DMS 273 (cell line): ENCODE data around the gene TBP.

ENCODE experiments used
- DNase-seq: peaks from one replicate; lab custom pipeline; 2025; ENCODE audit not compliant: unreplicated experiment; lab: John Stamatoyannopoulos, UW

Gene TBP

DNA sequence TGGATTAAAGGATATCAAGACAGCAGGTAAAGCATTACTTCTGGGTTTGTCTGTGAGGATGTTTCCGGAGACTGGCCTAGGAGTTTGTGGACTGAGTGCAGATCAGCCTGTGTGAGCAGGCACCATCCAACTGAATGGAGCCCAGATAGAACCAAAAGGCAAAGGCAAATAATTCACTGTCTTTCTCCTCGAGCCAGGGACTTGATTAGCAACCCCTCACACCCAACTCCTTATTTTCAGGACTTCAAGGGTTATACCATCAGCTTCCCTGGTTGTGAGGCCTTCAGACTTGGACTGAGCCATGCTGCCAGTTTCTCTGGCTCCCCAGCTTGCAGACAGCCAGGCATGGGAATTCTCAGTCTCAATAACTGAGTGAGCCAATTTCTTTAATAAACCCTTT is 20.4 kb upstream of the TBP start:
- peak; percentile 37 for DNase-seq

DNA sequence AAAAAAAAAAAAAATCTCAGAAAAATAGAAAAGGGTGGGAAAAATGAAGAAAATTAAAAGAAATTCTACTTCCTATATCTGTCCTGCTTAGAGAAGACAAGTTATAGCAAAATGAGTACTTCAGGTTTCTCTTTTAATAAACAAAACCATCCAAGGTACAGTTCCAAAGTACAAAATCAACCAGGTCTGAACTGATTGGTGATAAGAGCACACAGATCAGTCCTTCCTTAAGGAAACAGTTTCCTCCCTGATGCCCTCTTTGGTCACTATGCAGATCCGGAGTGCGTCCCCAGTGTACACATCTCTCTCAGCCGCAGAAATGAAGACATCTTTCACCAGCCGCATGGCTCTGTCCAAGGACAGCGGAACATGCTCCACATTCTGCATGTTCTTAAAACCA is 19.2 kb upstream of the TBP start:
- DNase-seq: no peak

DNA sequence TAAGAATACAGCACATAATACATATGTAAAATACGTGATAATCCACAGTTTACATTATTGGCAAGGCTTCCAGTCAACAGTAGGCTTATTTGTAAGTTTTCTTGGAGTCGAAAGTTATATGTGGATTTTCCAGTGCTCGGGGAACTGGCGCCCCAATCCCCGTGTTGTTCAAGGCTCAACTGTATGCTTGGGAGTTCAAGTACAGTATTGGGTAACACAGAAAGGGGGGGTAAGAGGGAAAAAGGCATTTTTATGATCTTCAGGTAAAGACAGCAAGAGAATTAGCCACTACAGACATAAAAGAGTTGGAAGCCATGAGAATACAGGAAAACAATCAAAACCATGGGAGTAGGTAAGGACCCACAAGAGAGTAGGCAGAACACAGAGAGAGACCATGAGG is 17.5 kb upstream of the TBP start:
- DNase-seq: no peak

DNA sequence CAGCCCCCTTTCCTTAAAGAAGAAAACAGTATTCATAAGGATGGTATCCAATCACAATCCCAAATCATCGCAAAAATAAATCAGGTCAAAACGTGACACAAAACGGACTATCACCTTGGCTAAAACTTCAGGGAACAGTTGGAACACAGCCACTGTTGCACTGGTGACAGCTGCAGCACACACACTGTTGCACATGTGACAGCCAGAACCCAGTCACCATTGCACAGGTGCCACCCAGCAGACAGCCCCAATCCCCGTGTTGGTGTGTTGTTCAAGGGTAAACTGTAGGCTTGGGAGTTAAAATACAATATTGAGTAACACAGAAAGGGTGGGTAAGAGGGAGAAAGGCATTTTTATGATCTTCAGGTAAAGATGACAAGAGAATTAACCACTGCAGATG is 16.8 kb upstream of the TBP start:
- DNase-seq: no peak

DNA sequence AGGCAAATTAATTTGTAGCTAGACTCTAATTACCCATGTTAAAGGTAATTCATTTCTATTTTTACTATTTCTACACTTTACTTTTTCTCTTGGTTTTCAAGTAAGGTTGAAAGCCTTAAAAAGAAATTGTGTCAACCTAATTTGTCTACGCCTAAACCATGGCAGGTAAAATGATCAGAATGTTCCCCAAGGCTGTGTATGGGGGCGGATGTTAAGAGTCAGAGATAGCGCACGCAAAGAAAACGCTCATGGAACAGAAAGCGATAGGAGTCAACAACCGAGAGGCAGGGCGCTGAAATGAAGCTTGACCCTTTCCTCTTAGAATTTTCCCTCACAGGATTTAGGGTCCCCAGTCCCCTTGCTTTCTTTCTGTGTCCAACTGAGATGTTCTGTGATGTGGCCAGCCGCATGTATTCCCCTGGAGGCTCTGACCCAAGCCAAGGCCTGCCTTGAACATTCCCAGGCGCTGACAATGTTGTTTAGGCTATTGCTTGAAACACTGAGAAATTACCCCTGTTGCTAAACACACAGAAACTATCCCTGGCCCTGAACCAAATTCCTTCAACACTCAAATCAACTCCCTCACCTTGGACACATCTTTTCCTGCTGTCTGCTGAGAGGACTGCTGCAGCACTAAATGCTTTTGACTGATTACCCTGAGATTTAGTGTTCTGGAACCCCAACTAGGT is 12.0 kb upstream of the TBP start:
- no peak for DNase-seq

DNA sequence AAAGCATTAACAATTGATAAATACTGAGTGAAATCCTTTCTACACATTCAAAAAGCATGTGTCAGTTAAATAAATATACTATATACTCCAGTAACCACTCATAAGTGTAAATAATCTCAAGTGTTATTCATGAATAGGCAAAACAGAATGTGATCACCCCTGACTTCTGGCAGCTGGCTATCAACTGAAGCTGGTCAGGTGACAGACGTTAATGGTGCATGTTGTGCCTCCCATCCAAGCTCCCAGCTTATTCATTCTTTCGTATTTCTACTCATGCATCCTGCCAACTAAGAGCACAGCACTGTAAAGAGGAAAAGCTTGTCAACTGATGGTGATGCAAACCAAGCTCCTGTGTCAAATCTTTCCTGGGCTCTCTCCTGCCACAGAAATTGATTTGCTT is 8.8 kb upstream of the TBP start:
- no peak for DNase-seq

DNA sequence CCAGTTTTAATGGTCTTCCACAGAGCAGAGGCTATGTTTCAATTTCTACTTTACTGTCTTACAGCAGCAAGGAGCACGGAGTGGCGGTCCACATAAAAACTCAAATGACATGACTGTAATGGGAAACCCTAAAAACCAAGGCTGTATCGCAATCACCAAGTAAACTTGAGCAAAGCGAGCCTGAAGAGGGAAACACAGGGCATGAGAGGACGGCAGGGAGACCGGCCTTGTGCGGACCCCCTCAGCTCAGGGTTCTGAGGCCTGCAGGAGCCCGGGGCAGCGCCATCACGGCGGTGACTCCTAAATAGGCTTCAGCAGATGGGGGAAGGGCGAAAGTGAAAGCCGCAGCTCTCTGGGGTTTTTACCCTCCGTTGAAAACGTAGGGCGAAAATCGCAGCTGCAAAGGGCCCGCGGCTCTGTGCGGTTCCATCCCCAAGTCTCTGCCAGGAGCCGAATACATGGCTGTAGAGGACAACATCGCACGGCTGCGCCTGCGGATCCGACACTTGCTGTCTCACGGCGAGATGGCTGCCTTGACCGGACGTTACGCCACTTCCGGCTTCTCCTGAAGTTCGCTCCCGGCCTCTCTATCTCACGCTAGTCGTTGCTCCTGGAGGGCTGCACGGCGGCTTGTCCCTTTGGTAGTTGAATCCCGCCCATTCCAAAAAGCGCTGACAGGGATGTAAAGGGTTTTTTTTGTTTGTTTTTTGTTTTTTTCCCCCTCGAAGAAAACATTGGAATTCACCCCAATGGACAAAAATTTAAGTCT is 1.2 kb upstream of the TBP start, which contains the start of gene PSMB1:
Gene PSMB1, minus strand, starts transcription at position 543 of the 769 bp plus-strand sequence. Its CDS starts 65 bp downstream, at position 478.
- peak; percentile 97 for DNase-seq

DNA sequence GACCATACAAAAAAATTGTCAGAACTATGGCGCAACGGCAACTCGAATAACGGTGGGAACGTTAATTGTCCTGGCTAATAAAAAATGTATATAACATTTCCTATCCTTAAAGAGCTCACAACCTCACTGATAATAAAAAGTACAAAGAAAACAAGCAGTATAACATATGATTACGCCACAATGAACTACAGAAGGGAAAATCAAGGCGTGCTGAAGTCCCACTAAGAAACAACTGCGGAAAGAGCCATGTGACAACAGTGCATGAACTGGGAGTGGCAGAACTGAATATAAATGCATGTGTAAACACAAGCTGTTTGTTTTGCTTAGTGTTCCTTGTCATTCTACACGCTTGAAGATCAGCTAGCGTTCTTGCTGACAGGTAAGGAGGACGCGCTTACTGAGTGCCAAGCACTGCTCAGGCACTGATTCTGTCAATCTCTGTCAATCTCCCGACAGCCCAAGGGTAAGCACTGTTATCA is 596 bp upstream of the TBP start:
- peak; percentile 83 for DNase-seq

DNA sequence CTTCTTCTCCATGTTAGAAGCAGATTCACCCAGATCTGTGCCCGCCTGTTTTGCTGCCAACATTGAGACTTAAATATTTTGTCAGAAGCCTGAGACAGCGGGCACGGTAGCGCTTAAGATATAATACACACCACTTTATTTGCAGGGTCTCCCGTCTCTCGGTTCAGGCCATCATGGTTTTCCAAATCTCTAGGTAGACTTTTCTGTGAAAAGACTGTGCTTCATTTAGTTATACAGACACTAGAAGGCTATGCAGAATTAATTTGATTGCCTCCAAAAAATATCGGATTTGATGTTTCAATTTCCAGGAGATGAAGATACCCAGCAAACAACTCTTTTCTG is 598 bp downstream of the TBP start:
- DNase-seq: peak; percentile 43

DNA sequence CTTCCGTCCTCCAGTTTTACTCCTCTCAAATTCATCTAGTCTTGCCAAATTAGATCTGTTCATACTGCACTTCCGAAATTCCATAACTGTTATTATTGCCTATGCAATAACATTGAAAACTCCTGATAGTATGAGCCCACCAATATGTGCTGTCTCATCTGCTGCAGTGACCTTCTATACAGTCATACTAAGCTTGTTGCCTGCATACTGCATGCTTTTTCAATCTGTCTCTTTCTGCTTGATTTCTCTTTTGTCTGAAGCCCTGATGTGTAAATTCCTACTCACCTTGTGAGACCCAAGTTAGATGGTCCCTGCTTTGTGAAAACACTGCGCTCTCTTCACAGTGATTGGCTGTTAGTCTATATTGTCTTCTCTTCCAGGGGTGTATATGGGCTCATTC is 1.1 kb downstream of the TBP start:
- no peak for DNase-seq

DNA sequence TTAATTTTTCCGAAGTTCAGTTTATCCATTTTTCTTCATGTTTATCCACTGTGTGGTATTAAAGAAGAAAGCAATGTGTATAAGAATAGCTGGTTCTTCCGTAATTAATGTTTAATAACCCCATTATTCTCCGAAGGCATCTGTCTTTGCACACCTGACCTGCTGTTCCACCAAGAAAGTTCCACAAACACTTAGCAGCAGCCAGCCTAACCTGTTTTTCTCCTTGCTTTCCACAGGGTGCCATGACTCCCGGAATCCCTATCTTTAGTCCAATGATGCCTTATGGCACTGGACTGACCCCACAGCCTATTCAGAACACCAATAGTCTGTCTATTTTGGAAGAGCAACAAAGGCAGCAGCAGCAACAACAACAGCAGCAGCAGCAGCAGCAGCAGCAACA is 7.4 kb downstream of the TBP start:
- DNase-seq: no peak

DNA sequence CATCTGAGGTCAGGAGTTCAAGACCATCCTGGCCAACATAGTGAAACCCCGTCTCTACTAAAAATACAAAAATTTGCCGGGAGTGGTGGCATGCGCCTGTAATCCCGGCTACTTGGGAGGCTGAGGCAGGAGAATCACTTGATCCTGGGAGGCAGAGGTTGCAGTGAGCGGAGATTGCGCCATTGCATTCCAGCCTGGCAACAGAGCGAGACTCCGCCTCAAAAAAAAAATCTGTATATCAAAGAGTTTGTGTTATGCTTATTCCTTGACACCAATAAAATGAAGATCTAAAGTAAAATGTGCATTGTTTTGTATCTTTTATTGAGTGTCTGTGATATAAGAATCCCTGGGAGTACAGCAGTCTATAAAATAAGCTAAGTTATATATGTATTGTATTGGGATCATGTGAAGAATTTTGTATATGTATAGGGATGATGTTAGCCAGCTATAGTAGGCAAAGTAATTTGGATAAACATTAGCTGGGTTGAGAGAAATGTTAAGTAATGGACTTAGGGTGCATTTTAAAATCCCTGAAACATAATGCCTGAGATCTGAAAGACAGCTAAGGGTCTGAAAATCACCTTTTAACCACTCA is 10.9 kb downstream of the TBP start:
- DNase-seq: no peak

DNA sequence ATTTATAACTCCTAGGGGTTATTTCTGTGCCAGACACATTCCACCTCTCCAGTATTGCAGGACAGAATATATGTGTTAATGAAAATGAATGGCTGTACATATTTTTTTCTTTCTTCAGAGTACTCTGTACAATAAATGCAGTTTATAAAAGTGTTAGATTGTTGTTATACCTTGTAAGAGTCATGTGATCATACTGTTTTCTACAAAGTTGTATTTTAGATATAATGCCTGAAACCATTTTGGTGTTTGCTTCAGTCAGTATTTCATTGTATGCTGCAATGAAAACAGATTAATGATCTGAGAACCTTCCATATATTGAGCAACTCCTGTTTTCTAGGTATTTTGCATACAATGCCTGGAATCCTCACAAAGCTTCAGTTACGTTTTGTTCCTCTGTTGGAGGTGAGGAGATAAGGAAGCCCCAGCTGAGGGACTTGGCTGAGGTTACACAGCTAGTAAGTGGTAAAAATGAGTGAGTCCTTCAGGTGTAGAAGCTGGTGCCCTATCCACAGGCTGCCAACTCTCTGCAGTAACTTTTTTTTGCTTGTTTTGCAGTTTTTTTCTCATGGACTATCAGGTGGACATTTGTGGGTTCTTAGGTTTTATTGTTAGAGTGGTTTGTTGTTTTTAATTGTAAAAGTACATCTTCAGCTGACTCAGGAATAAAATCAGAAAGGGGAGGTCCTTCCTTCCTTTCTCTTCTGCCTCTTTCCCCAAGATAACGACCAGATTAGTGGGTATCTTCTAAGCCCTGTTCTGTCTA is 18.7 kb downstream of the TBP start:
- DNase-seq: no peak

DNA sequence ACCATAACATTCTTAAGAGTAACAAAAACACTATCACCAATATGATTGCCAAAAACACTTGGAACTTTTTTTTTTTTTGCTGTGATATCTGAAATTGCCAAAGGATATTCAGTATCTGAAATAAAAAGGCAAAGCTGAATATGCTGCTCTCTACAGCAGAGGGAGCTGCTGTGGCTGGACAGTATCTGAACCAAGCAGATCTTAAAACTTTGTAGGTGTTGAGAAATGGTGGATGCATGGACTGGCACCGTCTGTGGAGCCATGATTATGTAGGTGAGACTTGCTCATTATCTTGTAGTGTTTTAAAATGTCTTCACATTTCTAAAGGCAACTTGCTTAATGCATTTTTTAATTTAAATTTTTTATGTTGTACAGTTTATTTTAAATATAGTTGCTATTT is 21.1 kb downstream of the TBP start:
- DNase-seq: peak; percentile 48

DNA sequence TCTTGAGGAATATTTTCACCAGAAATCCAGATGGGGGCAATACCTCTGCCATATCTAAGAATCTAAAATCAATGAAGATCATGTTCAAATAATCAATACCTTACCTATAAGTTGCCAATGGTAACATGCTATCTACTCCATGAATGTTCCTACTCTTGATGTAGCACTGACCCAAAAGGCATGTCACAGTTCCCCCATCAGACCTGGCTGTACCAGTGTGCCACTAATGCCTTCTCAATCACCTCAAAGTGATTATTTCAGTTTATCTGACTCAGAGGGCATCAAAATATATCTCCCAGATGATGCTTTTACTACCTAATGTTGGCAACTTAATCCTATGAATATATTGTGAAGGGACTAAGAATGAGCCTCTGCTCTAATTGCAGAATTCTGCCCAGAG is 24.7 kb downstream of the TBP start:
- no peak for DNase-seq

DNA sequence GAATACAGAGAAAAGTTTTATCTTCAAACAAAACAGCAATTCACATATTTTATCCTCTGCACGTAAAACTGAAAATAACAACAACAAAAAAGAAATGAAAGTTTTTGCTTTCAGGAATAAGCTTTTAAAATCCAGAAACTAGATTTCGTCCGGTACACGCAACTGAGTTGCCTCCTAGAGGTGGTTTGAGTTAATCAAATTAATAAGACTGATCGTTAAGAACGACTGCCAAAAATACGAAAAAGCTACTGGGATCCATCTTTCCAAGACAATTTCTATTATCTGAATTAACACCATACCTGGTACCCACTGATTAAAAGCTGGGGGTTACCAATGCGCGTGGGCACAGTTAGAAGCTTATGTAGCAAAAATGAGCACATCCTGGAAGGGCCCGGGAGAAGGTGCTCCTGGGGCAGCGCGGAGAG is 29.6 kb downstream of the TBP start:
- peak; percentile 67 for DNase-seq

DNA sequence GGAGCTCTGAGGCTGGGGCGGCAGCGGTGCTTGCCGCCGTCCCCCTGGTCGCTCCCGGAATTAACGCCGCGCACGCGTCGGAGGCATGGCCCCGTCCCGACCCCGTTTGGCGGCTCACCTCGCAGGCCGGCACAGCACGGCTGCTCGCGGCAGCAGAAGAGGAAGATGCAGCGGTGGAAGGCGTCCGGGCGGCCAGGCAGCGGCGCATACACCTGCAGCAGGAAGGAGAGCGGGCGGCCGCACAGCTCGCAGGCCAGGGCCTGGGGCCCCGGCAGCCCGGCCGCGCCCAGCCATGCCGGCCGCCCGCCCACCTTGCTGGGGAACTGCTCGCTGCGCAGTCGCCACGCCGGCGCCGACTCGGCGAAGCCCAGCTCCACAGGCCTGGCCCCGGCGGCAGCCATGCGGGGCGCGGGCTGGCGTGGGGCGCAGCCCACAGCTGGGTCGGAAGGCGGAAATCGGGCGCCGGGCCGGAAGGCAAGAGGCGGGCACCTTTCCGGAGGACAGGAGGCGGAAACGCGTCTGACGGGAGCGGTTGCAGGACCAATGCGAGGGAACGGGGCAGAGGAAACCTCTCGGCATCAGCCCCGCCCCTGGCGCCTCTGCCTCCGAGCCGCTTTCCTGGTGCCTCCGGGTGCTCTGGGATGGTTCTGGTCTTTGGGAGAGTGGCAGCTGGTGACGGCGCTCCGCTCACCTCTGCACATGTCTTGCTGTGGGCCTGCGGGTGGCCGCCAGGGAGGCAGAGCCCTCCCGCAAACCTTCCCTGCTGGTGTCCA is 30.2 kb downstream of the TBP start, which contains the start of gene PDCD2:
Gene PDCD2, minus strand, starts transcription at position 457 of the 773 bp plus-strand sequence. Its CDS starts 56 bp downstream, at position 401.
- peak; percentile 99 for DNase-seq

DNA sequence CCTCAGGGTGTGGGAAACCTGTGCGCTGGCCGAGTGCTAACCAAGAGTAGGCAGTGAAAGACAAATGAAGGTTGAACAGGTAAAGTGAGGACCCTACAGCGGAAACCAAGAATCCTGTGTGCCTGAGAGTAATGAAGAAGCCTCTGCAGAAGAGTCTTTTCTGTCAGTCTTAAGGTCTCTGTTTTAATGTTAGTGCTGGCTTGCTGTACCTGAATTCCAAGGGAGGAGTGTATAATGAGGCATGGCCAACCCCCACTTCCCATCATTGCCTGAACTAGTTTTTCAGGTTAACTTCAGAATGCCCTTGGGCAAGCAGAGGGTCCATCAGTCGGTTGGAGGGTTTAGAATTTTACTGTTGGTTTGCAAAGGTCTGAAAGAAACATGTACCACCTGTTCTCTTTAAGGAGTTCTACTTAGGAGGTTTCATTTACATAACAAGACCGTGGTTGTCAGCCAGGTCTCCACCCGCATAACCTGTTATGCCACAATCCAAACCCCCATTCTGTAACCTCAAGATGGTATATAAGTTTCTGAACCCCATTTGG is 30.9 kb downstream of the TBP start:
- peak; percentile 38 for DNase-seq

DNA sequence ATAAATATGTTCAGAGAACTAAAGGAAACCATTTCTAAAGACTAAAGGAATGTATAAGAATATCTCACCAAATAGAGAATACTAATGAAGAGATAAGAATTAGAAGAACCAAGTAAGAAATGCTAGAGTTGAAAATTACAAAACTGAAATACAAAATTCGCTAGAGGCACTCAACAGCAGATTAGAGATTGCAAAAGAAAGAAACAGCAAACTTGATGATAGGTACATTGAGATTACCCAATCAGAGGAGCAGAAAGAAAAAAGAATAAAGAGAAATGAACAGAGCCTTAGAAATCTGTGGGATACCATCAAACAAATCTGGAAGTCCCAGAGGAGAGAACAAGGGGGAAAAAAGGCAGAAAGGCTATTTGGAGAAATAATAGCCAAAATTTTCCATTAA is 36.6 kb downstream of the TBP start:
- no peak for DNase-seq

DNA sequence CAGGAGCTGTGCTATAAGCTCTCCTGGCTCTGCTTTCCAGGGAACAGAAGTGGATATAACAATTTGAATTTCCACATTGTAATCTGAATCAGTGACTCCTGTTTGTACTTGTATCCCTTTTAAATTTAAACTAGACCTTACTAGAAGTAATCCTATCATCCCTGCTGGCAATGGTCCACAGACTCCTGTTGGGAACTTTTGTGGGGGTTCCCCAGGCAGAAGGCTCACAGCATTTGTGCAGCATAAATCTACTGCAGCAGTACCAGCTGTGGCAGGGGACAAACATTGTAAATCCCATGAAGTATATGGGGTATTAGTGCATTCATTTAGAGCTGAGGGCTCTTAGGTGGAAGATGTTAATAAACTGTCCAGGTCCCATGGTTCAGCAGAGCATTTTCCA is 42.3 kb downstream of the TBP start:
- peak; percentile 30 for DNase-seq
